ENCODE results near the gene EDARADD.

Gene EDARADD

GRCh38 chr1:236524895-236525184 lies 130.8 kb downstream of the EDARADD start:
- Histone ChIP-seq H2AFZ (ENCODE audit: insufficient read depth, low read length, poor library complexity) (no peak overlapping the region), H3K9me3 (ENCODE audit: insufficient read depth, low read depth, low read length) (no peaks in the 10 kb centered on the region), H3K79me2 (ENCODE audit: control insufficient read depth, insufficient read depth, low read length, poor library complexity) (peaks cover 4% of the 10 kb centered on the region), H3K27me3 (ENCODE audit: insufficient read depth, low read length) (no peaks in the 10 kb centered on the region), H3K9ac (ENCODE audit: low read length) (no peak overlapping the region), H3K27ac (ENCODE audit: low read depth, low read length) (no peak overlapping the region), H3K14ac (ENCODE audit: low read length) (no peak overlapping the region), H4K8ac (ENCODE audit: low read depth, low read length) (no peak overlapping the region), H3K18ac (ENCODE audit: low read length) (no peak overlapping the region), H3K4me1 (ENCODE audit: control insufficient read depth in 1 of 2, insufficient read depth in 2 of 2, low read length in 2 of 2) (peaks cover 4 to 9% of the 10 kb centered on the region in 2 experiments), H2BK5ac (ENCODE audit: low read depth, low read length, poor library complexity) (no peak overlapping the region), H2AK5ac (ENCODE audit: low read length) (no peak overlapping the region), H2BK120ac (ENCODE audit: insufficient read depth, low read length, poor library complexity) (no peak overlapping the region), H3K23ac (ENCODE audit: low read length) (no peak overlapping the region), H3K4me3 (ENCODE audit: low read depth, low read length) (no peak overlapping the region), H3K4ac (ENCODE audit: low read depth, low read length) (no peak overlapping the region), H3K79me1 (ENCODE audit: low read length) (peaks cover 6% of the 10 kb centered on the region), H3K4me2 (ENCODE audit: low read length) (peak overlapping the region; percentile 98), H3K36me3 (ENCODE audit: control insufficient read depth in 1 of 2, insufficient read depth in 2 of 2, low read length in 2 of 2) (no peaks in the 10 kb centered on the region), H2BK12ac (ENCODE audit: low read length) (no peak overlapping the region), H4K91ac (ENCODE audit: low read depth, low read length) (no peak overlapping the region), H4K12ac (ENCODE audit: low read depth, low read length) (no peak overlapping the region)
- no peak for DNase-seq
- 100% methylated on average over 1 of the region's 3 CpGs for WGBS (ENCODE audit: extremely low coverage, insufficient coverage, insufficient read length)

GRCh38 chr1:236526079-236526478 lies 132.0 kb downstream of the EDARADD start:
- H4K8ac ChIP-seq (ENCODE audit: low read depth, low read length) = no peak overlapping the region
- no peak for DNase-seq
- H2AK5ac ChIP-seq (ENCODE audit: low read length) = no peak overlapping the region
- H4K12ac ChIP-seq (ENCODE audit: low read depth, low read length) = no peak overlapping the region
- no peak overlapping the region for H2BK5ac ChIP-seq (ENCODE audit: low read depth, low read length, poor library complexity)
- no peak overlapping the region for H3K18ac ChIP-seq (ENCODE audit: low read length)
- no CpG with 5 or more reads among the region's 3 CpGs for WGBS (ENCODE audit: extremely low coverage, insufficient coverage, insufficient read length)
- H2BK12ac ChIP-seq (ENCODE audit: low read length) = no peak overlapping the region
- no peaks in the 10 kb centered on the region for H3K27me3 ChIP-seq (ENCODE audit: insufficient read depth, low read length)
- H3K14ac ChIP-seq (ENCODE audit: low read length) = no peak overlapping the region
- H3K4me3 ChIP-seq (ENCODE audit: low read depth, low read length) = no peak overlapping the region
- no peak overlapping the region for H3K4ac ChIP-seq (ENCODE audit: low read depth, low read length)
- no peak overlapping the region for H3K4me2 ChIP-seq (ENCODE audit: low read length)
- H3K36me3 ChIP-seq (ENCODE audit: control insufficient read depth in 1 of 2, insufficient read depth in 2 of 2, low read length in 2 of 2) = no peaks in the 10 kb centered on the region
- H4K91ac ChIP-seq (ENCODE audit: low read depth, low read length) = no peak overlapping the region
- peaks cover 4% of the 10 kb centered on the region for H3K79me2 ChIP-seq (ENCODE audit: control insufficient read depth, insufficient read depth, low read length, poor library complexity)
- peaks cover 6% of the 10 kb centered on the region for H3K79me1 ChIP-seq (ENCODE audit: low read length)
- H3K23ac ChIP-seq (ENCODE audit: low read length) = no peak overlapping the region
- H3K9me3 ChIP-seq (ENCODE audit: insufficient read depth, low read depth, low read length) = no peaks in the 10 kb centered on the region
- H2BK120ac ChIP-seq (ENCODE audit: insufficient read depth, low read length, poor library complexity) = no peak overlapping the region
- H3K9ac ChIP-seq (ENCODE audit: low read length) = no peak overlapping the region
- no peak overlapping the region for H3K27ac ChIP-seq (ENCODE audit: low read depth, low read length)
- no peak overlapping the region for H2AFZ ChIP-seq (ENCODE audit: insufficient read depth, low read length, poor library complexity)
- H3K4me1 ChIP-seq (ENCODE audit: control insufficient read depth in 1 of 2, insufficient read depth in 2 of 2, low read length in 2 of 2) = peaks cover 4 to 6% of the 10 kb centered on the region in 2 experiments

DNA sequence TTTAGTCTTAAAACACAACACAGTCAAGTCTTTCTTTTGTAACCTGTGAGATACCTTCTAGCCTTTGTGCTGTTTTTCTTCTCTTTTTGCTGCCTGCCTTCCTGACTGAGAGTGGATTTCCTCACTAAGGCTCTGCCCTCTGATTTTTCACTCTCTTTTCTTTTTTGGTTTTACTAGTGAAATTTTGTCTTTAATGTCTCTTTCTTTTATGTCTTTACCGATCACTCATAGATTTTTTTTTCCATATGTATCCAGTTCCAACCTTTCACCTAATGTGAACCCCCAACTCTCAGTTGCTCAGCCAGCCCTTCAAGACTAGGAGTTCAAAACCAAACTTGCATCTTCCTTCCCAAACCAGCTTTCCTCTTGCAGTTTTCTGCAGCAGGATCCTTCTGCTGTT lies 136.2 kb downstream of the EDARADD start:
- Histone ChIP-seq H2BK120ac (ENCODE audit: insufficient read depth, low read length, poor library complexity) (no peak overlapping the region), H3K27ac (ENCODE audit: low read depth, low read length) (no peak overlapping the region), H3K4me1 (ENCODE audit: control insufficient read depth in 1 of 2, insufficient read depth in 2 of 2, low read length in 2 of 2) (no peaks in the 10 kb centered on the region), H3K9me3 (ENCODE audit: insufficient read depth, low read depth, low read length) (no peaks in the 10 kb centered on the region), H3K4me3 (ENCODE audit: low read depth, low read length) (no peak overlapping the region), H3K9ac (ENCODE audit: low read length) (no peak overlapping the region), H3K27me3 (ENCODE audit: insufficient read depth, low read length) (no peaks in the 10 kb centered on the region), H2AK5ac (ENCODE audit: low read length) (no peak overlapping the region), H2BK12ac (ENCODE audit: low read length) (no peak overlapping the region), H2BK5ac (ENCODE audit: low read depth, low read length, poor library complexity) (no peak overlapping the region), H4K12ac (ENCODE audit: low read depth, low read length) (no peak overlapping the region), H4K91ac (ENCODE audit: low read depth, low read length) (no peak overlapping the region), H3K18ac (ENCODE audit: low read length) (no peak overlapping the region), H3K14ac (ENCODE audit: low read length) (no peak overlapping the region), H3K36me3 (ENCODE audit: control insufficient read depth in 1 of 2, insufficient read depth in 2 of 2, low read length in 2 of 2) (no peaks in the 10 kb centered on the region), H3K4ac (ENCODE audit: low read depth, low read length) (no peak overlapping the region), H4K8ac (ENCODE audit: low read depth, low read length) (no peak overlapping the region), H3K23ac (ENCODE audit: low read length) (no peak overlapping the region), H2AFZ (ENCODE audit: insufficient read depth, low read length, poor library complexity) (no peak overlapping the region), H3K79me1 (ENCODE audit: low read length) (no peaks in the 10 kb centered on the region), H3K79me2 (ENCODE audit: control insufficient read depth, insufficient read depth, low read length, poor library complexity) (no peaks in the 10 kb centered on the region), H3K4me2 (ENCODE audit: low read length) (no peak overlapping the region)
- WGBS (ENCODE audit: extremely low coverage, insufficient coverage, insufficient read length) = no CpG with 5 or more reads among the region's 1 CpG
- DNase-seq = no peak

DNA sequence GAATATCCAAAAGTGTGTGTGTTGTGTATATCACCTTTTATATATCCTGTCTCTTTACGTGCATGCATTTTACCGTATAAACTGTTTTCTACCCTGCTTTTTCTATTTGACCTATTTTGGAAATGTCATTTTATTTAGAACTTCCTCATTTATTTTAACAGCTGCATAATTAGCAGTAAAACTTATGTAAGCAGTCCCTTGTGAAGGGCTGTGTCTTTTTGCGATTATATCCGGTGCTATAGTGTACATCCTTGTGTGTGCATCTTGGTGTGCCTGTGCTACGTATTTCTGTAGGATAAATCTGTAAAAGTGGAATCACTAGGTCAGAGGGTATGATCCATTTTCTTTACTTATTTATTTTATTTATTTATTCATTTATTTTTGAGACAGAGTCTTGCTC lies 136.9 kb downstream of the EDARADD start:
- no peak overlapping the region for H2BK120ac ChIP-seq (ENCODE audit: insufficient read depth, low read length, poor library complexity)
- no peak overlapping the region for H3K4me3 ChIP-seq (ENCODE audit: low read depth, low read length)
- DNase-seq = no peak
- no peak overlapping the region for H3K4me2 ChIP-seq (ENCODE audit: low read length)
- H2AK5ac ChIP-seq (ENCODE audit: low read length) = no peak overlapping the region
- H2BK5ac ChIP-seq (ENCODE audit: low read depth, low read length, poor library complexity) = no peak overlapping the region
- H3K14ac ChIP-seq (ENCODE audit: low read length) = no peak overlapping the region
- H4K91ac ChIP-seq (ENCODE audit: low read depth, low read length) = no peak overlapping the region
- no peak overlapping the region for H2AFZ ChIP-seq (ENCODE audit: insufficient read depth, low read length, poor library complexity)
- no peak overlapping the region for H3K23ac ChIP-seq (ENCODE audit: low read length)
- no peaks in the 10 kb centered on the region for H3K9me3 ChIP-seq (ENCODE audit: insufficient read depth, low read depth, low read length)
- WGBS (ENCODE audit: extremely low coverage, insufficient coverage, insufficient read length) = no CpG with 5 or more reads among the region's 5 CpGs
- H3K27ac ChIP-seq (ENCODE audit: low read depth, low read length) = no peak overlapping the region
- H3K4ac ChIP-seq (ENCODE audit: low read depth, low read length) = no peak overlapping the region
- H3K36me3 ChIP-seq (ENCODE audit: control insufficient read depth in 1 of 2, insufficient read depth in 2 of 2, low read length in 2 of 2) = no peaks in the 10 kb centered on the region
- no peak overlapping the region for H4K8ac ChIP-seq (ENCODE audit: low read depth, low read length)
- no peaks in the 10 kb centered on the region for H3K79me1 ChIP-seq (ENCODE audit: low read length)
- H3K79me2 ChIP-seq (ENCODE audit: control insufficient read depth, insufficient read depth, low read length, poor library complexity) = no peaks in the 10 kb centered on the region
- no peak overlapping the region for H2BK12ac ChIP-seq (ENCODE audit: low read length)
- H3K9ac ChIP-seq (ENCODE audit: low read length) = no peak overlapping the region
- H3K4me1 ChIP-seq (ENCODE audit: control insufficient read depth in 1 of 2, insufficient read depth in 2 of 2, low read length in 2 of 2) = peaks cover 0 to 5% of the 10 kb centered on the region in 2 experiments
- no peak overlapping the region for H4K12ac ChIP-seq (ENCODE audit: low read depth, low read length)
- no peaks in the 10 kb centered on the region for H3K27me3 ChIP-seq (ENCODE audit: insufficient read depth, low read length)
- H3K18ac ChIP-seq (ENCODE audit: low read length) = no peak overlapping the region
